Natural killer cell (primary cell): ENCODE data around the gene PIK3CB. TPM values are rescaled to one million over a fixed set of nuclear protein-coding genes. Genes with fewer than 3 reads are reported as not detected.
A peak's percentile ranks its signal among the peaks of the same experiment; 100 is the strongest.

ENCODE experiments used
- ATAC-seq, 3 donors: fragments of 150-1000 bp in 2 of 3; fragments of 200-7000 bp in 1 of 3; cut with Tn5 transposase; 1 replicate in 1 of 3; 2 replicates in 2 of 3; pipeline ENCODE4 v1.10.0; 2021; ENCODE audit warnings: mild to moderate bottlenecking in 2 of 3, moderate library complexity in 2 of 3
- DNase-seq, 2 donors: peaks; one replicate each; pipeline versions ENCODE4 v3.0.0 to v3.0.0-alpha.2; 2013 to 2021; ENCODE audit warnings: mixed read lengths in 1 of 2
- H3K27ac ChIP-seq: one replicate; pipeline ENCODE4 v1.5.1; 2013; ENCODE audit warnings: mild to moderate bottlenecking, low read length
- H3K27me3 ChIP-seq: one replicate; pipeline ENCODE4 v1.6.1; 2013; ENCODE audit warnings: low read length; ENCODE audit not compliant: control insufficient read depth, insufficient read depth
- H3K36me3 ChIP-seq: one replicate; pipeline ENCODE4 v1.6.1; 2013; ENCODE audit warnings: low read length; ENCODE audit not compliant: control insufficient read depth, insufficient read depth
- H3K4me1 ChIP-seq: one replicate; pipeline ENCODE4 v1.6.1; 2013; ENCODE audit warnings: low read length; ENCODE audit not compliant: control insufficient read depth, insufficient read depth
- H3K4me3 ChIP-seq: one replicate; pipeline ENCODE4 v1.5.1; 2013; ENCODE audit warnings: low read length
- H3K9me3 ChIP-seq: one replicate; pipeline ENCODE4 v1.6.1; 2013; ENCODE audit warnings: low read length; ENCODE audit not compliant: control insufficient read depth, insufficient read depth
- H3K27ac Mint-ChIP-seq, 2 donors: one replicate each; pipeline ENCODE4 v1.8.0; 2022; ENCODE audit warnings: mild to moderate bottlenecking in 2 of 2, mixed read lengths in 2 of 2, moderate library complexity in 1 of 2
- H3K27me3 Mint-ChIP-seq, 2 donors: one replicate each; pipeline ENCODE4 v1.8.0; 2022; ENCODE audit warnings: low read depth in 2 of 2, mixed read lengths in 2 of 2
- H3K36me3 Mint-ChIP-seq: one replicate; pipeline ENCODE4 v1.8.0; 2022; ENCODE audit warnings: mixed read lengths
- H3K4me1 Mint-ChIP-seq, 2 donors: one replicate each; pipeline ENCODE4 v1.8.0; 2022; ENCODE audit warnings: mixed read lengths in 2 of 2
- H3K4me3 Mint-ChIP-seq: one replicate; pipeline ENCODE4 v1.8.0; 2022; ENCODE audit warnings: mild to moderate bottlenecking, moderate library complexity, mixed read lengths
- H3K9me3 Mint-ChIP-seq, 2 donors: one replicate each; pipeline ENCODE4 v1.8.0; 2022; ENCODE audit warnings: mixed read lengths in 2 of 2
- CTCF ChIP-seq: fragments of 200-600 bp; IDR thresholded peaks from one replicate; pipeline ENCODE4 v1.8.0; 2022; ENCODE audit warnings: antibody characterized with exemption
- WGBS: methylation state at CpG from one replicate; pipeline ENCODE4 v1.1.7; 2013; ENCODE audit warnings: missing lambda C conversion rate; ENCODE audit not compliant: insufficient coverage; 5-methylcytosine and 5-hydroxymethylcytosine counted together
- intact Hi-C: fragments of 100-400 bp; cut with micrococcal nuclease; formaldehyde crosslinking; loops from one replicate; pipeline ENCODE4 v1.14.2; 2022
- total RNA-seq, 4 donors: library from RNA; stranded (reverse); fragments of 120-200 nt in 1 of 4; gene quantifications; one replicate each; pipeline versions ENCODE4 v1.2.3 to v1.2.4, GENCODE V29; 2013 to 2022

PIK3CB gene
- total RNA-seq, 3 donors from 2014 or later (not counting 1 experiment from before 2014, with no cell fraction given), result 13.2 to 20.2 (median 18.0) TPM

- H3K4me1 Mint-ChIP-seq, result peaks cover 20 to 22% of the 10 kb centered on the region in 2 donors
- H3K9me3 Mint-ChIP-seq, result no peaks in the 10 kb centered on the region
- no peak overlapping the region for H3K4me3 Mint-ChIP-seq
- intact Hi-C loops, result no loop called here
- ATAC-seq (no peak), DNase-seq (no peak)
- no peaks in the 10 kb centered on the region for H3K27me3 Mint-ChIP-seq
- no CpG with 5 or more reads among the region's 1 CpG for WGBS
- no peaks in the 10 kb centered on the region for H3K36me3 Mint-ChIP-seq
- Histone ChIP-seq H3K36me3 (no peaks in the 10 kb centered on the region), H3K4me3 (no peak overlapping the region), H3K4me1 (peaks cover 7% of the 10 kb centered on the region), H3K27me3 (no peaks in the 10 kb centered on the region), H3K27ac (no peak overlapping the region), H3K9me3 (no peaks in the 10 kb centered on the region)
- TF ChIP-seq CTCF, result no peak
- H3K27ac Mint-ChIP-seq, result no peak overlapping the region
These were observed 143.4 kb downstream of the PIK3CB start for GRCh38 chr3:138691351-138691750.

GRCh38 chr3:138690036-138690435, 144.7 kb downstream of the PIK3CB start:
- no peak overlapping the region for H3K27ac Mint-ChIP-seq
- no peak for DNase-seq
- peaks cover 10% of the 10 kb centered on the region for H3K4me1 ChIP-seq
- no peak for ATAC-seq
- no peak for TF ChIP-seq CTCF
- H3K4me3 Mint-ChIP-seq, result no peak overlapping the region
- H3K9me3 Mint-ChIP-seq, result no peaks in the 10 kb centered on the region
- no peaks in the 10 kb centered on the region for H3K36me3 Mint-ChIP-seq
- no peak overlapping the region for H3K4me3 ChIP-seq
- no peaks in the 10 kb centered on the region for H3K9me3 ChIP-seq
- no peaks in the 10 kb centered on the region for H3K36me3 ChIP-seq
- intact Hi-C loops, result no loop called here
- peaks cover 20 to 22% of the 10 kb centered on the region in 2 donors for H3K4me1 Mint-ChIP-seq
- no peaks in the 10 kb centered on the region for H3K27me3 ChIP-seq
- no peaks in the 10 kb centered on the region for H3K27me3 Mint-ChIP-seq
- no peak overlapping the region for H3K27ac ChIP-seq

- Histone ChIP-seq H3K27ac (no peak overlapping the region), H3K4me1 (peaks cover 10% of the 10 kb centered on the region), H3K4me3 (no peak overlapping the region), H3K36me3 (no peaks in the 10 kb centered on the region), H3K27me3 (no peaks in the 10 kb centered on the region), H3K9me3 (no peaks in the 10 kb centered on the region)
- Mint-ChIP-seq H3K27me3 (no peaks in the 10 kb centered on the region), H3K27ac (peak overlapping the region in 1 of 2 donors; percentile 61), H3K36me3 (no peaks in the 10 kb centered on the region), H3K4me1 (peaks cover 20 to 22% of the 10 kb centered on the region in 2 donors), H3K4me3 (no peak overlapping the region), H3K9me3 (no peaks in the 10 kb centered on the region)
- no peak for TF ChIP-seq CTCF
- DNase-seq (peak in 1 of 2 donors; percentile 19), ATAC-seq (peak in 2 of 3 donors; percentile 43 to 46)
- 33% methylated on average over 5 of the region's 5 CpGs for WGBS
- intact Hi-C loops, result loop anchor here (2.0 to 5.0 kb wide), 2 partner anchors 97 to 226 kb away; partner anchors contain the start of gene CEP70
These were observed 145.8 kb downstream of the PIK3CB start for GRCh38 chr3:138688871-138689299.

- Mint-ChIP-seq H3K4me1 (peaks cover 20 to 22% of the 10 kb centered on the region in 2 donors), H3K9me3 (no peaks in the 10 kb centered on the region), H3K36me3 (no peaks in the 10 kb centered on the region), H3K4me3 (peak overlapping the region; percentile 67), H3K27me3 (no peaks in the 10 kb centered on the region), H3K27ac (peak overlapping the region; percentile 74 to 86)
- intact Hi-C loops, result loop anchor here (5.0 kb wide), 1 partner anchor 95 kb away; the partner anchor contains the start of gene CEP70
- TF ChIP-seq CTCF, result no peak
- no peak overlapping the region for H3K4me3 ChIP-seq
- H3K4me1 ChIP-seq, result peaks cover 10% of the 10 kb centered on the region
- ATAC-seq (peak in 1 of 3 donors; percentile 6), DNase-seq (no peak)
- no peaks in the 10 kb centered on the region for H3K27me3 ChIP-seq
- WGBS, result 78% methylated on average over 1 of the region's 1 CpG
- peaks cover 4% of the 10 kb centered on the region for H3K36me3 ChIP-seq
- peak overlapping the region; percentile 42 for H3K27ac ChIP-seq
- no peaks in the 10 kb centered on the region for H3K9me3 ChIP-seq
These were observed 147.5 kb downstream of the PIK3CB start for GRCh38 chr3:138687236-138687635.
